HG03066 (cell line): Measurements from ENCODE around the gene OSBP2.
"Not testable (repeated sequence)": the region's sequence is repeated elsewhere in the genome, so short reads cannot be mapped to it uniquely, and the experiment has no call there.

Experiments used
- ATAC-seq: cut with Tn5 transposase; IDR thresholded peaks from one replicate; pipeline ENCODE4 v1.9.1; 2021; ENCODE audit warnings: low read depth; ENCODE audit not compliant: unreplicated experiment

The OSBP2 gene

DNA sequence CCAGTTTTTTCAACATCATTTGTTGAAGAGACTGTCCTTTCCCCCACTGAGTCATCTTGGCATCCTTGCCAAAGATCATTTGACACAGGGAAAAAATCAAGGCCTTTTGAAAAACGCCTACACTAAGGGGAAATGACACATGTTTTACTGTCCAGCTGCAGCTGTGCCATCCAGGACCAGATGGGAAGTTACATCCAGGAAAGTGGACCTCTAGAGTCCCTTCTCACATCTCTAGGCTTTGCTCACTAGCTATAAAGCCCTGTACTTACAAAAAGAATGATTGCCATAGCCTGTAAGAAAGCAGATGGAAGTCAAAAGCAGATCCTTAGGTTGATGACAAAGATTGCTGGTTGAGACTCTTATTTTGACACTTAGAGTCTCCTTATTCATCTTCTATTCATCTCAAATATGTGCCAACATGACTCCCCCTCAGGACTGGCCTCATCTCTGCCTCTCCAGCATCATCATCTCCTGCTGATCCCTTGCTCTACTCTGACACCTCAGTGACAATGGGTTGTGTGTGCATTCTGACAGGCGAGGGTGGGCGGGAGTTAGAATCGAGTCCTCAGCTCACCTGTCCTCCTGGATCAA, 22.8 kb downstream of the OSBP2 start:
- ATAC-seq, result no peak

DNA sequence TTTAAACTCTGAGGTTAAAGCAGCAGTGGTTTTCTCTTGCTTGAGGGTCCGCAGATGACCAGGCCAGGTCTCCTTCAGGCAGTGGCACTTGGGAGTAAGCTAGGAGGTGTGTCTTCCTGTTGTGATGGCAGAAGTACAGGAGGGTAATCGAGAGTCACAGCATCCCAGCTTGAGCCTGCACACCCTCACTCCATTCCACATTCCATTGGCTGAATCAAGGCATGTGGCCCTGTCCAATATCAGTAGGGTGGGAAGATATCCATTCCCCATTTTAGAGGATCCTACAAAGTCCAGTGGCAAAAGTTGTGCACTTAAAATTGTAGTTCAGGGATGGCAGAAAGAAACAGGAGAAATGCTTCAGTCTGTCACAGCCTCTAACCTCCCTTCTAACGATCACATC, 23.3 kb downstream of the OSBP2 start:
- ATAC-seq, result no peak

DNA sequence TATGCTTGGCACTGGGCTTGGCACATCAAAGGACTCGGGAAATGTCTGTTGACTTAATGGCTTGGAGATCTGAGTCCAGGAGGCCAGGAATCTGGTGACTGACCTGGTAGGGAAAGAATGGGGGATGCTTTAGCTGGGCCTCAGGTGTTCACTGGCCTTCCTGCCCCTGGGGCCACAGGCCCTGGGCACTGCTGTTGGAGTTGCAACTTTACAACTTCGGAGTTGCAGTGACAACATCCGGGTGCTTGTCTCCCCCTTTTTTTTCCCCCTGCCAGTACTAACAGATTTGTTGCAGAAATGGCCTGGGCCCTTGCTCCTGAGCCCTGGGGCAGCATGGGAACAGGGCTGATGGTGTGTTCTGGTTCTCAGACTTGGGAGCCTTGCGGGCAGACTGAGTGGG, 23.8 kb downstream of the OSBP2 start:
- ATAC-seq, result no peak

DNA sequence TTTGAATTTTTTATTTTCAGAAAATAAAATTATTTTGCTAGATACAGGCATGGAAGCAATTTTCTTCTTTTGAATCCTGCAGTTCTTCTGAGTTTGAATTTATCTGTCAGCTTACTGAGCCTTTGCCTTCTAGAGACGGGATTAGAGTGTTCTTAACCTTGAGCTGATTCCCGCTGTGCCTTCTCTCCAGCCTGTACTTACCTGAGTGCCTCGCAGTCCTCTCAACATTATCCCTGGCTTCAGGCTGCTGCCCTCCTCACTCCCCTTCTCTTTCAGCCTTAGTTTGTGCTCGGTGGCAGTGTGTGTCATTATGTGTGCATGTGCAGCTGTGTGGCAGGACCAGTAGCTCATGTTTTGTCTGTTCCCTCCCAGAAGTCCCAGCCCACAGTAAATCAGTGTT, 24.3 kb downstream of the OSBP2 start:
- ATAC-seq, result no peak

DNA sequence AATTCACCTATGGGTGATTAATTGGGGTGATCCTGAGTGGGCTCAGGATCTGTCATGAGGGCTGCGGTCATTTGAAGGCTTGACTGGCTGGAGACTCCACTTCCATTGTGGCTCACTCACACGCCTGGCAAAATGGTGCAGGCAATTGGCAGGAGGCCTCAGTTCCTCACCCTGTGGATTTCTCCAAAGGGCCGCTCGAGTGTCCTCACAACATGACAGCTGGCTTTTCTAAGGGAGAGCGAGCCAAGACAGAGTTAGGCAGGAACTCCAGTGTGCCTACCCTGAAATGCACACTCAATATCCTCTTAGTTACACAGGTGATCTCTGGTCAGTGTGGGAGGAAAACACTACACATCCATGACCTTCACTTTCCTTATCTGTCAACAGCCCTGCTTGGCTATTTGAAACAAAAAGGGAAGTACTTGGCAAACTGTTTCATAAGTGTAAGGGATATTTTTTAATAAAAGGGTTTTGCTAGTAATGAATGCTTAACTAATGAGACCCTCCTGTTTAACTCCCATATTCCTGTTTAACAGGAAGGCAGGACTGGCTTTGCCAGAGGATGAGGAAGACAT, 25.7 kb downstream of the OSBP2 start:
- no peak for ATAC-seq

DNA sequence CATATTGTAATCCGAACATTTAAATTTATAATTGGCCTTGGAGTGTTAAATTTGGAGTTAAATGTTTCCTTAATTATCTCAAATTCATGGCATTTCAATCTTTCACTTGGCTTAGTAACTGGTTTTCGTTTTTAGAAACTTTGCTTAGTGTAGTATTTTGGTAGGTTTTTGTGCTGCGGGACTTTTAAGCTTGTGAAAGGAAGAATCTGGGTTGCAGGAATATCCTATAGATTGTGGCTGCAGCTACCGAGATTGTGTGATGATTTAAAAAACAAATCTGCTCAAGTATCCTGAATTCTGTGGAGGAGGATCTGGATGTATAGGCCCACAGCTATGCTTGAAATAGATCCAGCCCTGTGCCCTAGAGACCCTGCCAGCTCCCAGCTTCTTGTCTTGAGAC, 27.1 kb downstream of the OSBP2 start:
- no peak for ATAC-seq

DNA sequence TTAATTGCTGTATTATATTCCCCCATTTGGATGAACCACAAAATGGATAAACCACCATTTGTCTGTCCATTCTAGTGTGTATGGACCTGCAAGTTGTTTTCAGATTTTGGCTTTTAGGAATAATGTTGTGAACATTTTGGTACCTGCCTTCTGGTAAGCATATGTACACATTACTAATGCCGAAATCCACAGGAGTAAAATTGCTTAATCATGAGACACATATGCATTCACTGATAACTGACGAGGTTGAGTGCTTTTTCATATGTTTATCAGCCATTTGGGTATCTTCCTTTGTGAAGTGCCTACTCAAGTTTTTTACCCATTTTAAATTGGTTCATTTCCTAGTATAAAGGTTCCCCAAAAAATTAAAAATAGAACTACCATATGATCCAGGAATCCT, 34.2 kb downstream of the OSBP2 start:
- no peak for ATAC-seq

DNA sequence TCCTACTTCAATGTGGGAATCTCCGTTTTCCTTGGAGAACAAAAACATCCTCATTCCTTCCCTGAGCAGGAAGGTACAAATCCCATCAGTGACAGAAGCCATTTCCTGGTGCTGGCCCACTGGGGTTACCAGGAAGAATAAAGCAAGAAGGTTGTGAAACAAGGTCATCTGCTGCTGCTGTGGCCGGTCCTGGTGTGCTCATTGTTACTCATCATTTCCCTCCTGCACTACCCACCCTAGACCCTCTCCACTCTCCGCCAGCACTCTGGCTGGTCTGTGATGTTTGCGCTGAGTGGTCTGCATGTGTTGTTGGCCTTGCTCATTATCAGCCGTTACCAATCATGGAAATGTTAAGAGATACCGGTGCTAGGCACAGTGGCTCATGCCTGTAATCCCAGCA, 37.0 kb downstream of the OSBP2 start:
- no peak for ATAC-seq

DNA sequence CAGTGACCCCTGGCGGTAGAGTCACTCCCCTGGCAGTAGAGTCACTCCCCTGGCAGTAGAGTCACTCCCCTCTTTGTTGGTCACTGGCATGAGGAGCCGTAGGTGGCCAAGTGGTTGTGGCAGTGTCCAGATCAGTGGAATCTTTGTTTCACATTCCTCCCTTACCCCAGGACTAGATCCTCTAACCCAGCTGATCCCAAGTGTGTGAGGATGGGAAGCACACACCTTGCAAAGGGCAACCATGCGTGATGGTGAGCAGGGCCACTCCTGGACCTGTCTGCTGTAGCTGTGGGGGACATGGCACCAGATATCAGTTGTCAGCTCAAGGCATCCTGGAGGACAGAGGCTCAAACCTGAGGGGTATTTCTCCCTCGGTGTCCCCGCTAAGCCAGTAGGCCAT, 37.8 kb downstream of the OSBP2 start:
- no peak for ATAC-seq

DNA sequence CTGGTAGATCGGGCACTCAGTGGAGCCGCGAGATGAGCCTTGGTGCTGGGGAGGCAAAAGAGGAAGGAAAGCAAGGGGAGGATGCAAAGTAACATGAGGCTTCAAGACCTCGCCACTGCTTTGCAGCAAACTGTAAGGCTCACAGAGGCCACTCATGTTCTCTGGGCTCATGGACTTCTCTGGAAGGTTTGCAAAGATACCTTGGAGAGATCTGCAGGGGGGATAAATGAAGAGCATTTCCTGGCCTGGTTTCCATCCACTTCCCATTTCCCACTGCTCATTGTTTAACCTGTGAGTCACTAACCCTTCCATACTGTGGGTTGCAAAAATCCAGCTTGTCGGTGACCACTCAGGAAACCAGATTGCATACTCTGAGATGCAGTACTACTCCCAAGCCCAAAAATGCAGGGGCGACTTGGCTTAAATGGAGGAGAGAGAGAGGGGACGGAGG, 38.5 kb downstream of the OSBP2 start:
- no peak for ATAC-seq

DNA sequence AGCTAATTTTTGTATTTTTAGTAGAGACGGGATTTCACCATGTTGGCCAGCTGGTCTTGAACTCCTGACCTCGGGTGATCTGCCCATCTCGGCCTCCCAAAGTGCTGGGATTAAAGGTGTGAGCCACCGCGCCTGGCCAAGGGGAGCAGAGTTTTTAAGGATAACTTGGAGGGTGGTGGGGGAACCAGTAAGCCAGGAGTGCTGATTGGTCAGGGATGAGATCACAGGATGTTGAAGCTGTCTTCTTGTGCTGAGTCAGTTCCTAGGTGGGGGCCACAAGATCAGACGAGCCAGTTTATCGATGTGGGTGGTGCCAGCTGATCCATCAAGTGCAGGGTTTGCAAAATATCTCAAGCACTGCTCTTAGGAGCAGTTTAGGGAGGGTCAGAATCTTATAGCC, 45.3 kb downstream of the OSBP2 start:
- not testable (repeated sequence) for ATAC-seq

DNA sequence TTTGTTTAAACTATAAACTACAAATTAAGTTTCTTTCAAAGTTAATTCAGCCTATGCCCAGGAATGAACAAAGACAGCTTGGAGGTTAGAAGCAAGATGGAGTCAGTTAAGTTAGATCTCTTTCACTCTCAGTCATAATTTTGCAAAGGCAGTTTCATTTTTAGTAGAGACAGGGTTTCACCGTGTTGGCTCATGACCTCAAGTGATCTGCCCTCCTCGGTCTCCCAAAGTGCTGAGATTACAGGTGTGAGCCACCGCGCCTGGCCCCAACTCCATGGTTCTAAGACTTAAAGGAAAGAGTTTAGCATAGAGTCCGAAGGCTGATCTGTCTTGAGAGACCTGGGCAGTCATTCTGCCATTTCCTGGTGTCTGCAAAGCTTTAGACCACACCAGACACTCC, 45.8 kb downstream of the OSBP2 start:
- ATAC-seq, result not testable (repeated sequence)

DNA sequence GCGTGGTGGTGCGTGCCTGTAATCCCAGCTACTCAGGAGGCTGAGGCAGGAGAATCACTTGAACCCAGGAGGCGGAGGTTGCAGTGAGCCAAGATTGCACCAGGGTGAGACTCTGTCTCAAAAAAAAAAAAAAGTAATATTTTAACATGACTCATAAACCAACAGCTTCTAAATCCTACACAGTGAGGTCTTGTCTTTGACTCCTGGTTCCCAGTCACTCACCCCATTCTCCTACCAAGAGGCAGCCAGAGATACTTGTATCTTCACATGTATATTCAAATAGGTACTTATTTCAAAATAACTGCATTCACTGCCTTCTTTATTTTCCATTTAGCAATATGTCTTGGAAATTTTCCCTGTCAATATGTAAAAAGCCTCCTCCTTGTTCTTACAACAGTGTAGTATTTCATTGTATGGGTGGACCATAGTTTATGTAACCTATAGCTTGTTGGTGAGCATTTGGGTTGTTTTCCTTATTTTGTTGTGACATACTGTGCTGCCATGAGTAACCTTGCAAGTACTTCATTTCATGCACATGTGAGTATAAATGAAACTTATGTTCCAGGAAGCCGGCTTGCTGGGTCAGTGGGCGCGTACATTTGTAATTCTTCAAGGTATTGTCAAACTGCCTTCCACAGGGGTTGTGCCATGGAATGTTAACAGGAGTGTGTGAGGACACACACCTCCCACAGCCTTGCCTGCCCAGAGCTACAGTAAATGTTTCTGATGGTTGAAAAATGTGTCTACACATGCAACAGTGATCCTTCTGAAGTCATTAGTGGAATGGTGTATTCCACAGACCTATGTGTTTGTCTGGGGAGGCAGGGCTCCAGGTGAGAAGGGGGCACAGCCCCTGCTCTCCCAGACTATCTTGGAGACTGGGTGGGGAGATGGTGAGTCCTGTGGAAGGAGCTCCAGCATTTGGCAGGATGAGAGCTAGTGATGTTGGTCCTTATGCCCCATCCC, 47.9 kb downstream of the OSBP2 start:
- ATAC-seq, result no peak

DNA sequence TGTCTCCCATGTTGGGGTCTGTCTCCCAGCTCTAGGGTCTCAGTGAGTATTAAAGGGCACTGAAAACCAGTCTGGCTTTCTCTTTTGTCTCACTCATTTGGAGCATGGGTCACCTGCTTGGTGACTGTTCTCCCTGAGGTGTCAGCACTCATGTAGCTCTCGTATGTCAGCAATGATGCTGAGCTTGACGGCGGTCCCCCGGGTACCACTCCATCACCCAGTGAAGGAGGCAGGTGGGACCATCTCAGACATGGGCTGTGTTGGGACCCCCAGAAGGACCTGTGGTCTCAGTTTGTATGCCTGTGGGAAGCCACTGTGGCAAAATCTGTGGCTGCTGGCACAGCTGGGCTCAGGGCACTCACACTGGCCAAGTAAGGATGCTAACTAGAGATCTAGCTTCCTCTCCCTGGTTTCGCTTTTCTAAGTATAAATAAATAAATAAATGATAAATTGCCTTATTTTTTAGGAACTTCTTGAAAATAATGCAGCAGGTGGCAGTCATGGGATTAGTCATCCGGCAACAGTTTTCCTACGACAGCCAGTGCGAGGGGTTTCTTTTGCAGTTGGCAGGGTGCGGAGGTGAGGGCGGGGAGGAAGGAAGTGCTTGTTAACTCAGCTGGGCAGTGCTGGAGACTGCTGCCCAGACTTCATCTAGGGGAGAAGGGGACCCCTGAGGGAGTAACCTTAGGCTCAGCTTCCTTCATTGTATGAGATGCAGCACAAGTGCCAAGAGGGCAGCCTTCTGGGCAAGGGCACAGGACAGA, 48.8 kb downstream of the OSBP2 start:
- ATAC-seq, result no peak

DNA sequence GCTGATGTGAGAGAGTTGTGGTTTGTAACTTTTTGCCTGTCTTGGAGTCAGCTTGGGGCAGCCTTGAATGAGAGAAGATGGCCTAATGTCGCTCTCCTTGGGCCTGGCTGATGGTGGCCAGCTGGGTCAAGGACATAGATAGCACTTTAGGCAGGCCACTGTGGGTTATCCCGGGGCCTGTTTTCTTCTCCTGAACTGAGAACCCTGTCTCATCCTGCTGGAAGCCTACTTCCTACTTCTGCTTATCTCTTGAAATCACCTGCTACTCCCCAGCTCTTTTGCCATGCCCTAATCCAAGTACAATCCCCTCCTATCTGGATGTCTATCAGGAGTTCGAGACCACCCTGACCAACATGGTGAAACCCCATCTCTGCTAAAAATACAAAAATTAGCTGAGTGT, 49.5 kb downstream of the OSBP2 start:
- ATAC-seq, result no peak

DNA sequence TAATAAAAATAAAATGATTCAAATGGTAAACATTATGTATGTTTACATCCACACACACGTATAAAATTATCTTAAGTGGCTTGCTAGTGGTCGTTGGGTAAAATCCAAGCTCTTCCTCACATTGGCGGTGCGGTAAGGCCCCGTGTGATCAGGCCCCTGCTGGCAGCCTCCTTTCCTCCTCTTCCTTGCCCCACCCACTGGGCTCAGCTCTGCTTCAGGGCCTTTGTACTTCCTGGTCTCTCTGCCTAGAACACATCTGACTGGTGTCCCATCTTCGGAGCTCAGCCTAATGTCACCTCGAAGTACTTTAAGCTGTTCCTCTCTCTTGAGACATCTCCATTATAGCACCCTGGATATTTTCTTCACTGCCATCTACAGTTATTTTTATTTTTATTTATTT, 52.8 kb downstream of the OSBP2 start:
- no peak for ATAC-seq

DNA sequence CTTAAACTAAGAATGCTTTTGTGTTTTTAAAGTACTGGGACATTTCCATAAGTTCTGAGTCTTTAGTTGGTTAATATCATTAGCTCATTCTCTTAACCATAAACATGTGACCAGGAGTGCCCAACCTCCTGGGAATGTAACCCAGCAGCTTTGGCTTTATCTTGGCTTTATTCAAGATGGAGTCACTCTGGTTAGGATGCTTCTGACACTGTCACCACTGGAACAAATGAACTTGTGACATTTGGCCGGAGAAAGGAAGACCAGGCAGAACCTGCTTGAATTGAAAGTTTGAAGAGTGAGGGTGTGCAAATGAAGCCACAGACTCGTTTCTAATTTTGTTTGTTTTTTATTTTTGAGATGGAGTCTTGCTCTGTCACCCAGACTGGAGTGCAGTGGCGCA, 54.6 kb downstream of the OSBP2 start:
- ATAC-seq, result no peak

DNA sequence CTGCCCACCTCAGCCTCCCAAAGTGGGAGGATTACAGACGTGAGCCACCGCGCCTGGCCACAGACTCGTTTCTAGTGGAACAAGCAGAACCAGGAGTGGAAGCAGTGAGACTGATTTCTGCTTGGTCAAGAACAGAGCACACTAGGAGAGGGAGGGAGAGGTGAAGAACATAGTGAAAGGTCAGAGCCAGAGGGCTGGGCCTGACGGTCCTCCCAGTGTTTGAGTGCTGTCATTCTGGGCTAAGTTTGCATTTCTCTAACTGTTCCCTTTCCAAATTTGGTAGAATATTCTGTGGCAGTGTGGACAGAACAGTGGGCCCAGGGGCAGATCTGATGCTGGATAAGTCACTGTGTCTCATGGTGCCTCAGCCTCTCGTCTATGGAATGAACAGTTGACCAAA, 55.2 kb downstream of the OSBP2 start:
- ATAC-seq, result no peak

DNA sequence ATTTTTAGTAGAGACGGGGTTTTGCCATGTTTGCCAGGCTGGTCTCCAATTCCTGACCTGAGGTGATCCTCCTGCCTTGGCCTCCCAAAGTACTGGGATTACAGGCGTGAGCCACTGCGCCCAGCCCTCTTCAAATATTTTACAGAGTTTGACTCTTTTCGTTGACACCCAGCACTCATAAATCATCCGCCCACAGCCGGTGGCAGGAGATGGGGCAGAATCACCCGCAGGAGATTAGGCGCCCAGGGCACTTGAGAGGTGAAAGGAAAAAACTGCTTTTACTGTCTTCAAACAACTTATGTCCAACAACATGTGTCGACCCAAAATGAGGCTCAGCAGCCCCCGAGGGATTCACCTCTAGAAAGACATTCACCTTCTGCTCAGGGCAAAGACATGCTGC, 56.9 kb downstream of the OSBP2 start:
- ATAC-seq, result no peak

DNA sequence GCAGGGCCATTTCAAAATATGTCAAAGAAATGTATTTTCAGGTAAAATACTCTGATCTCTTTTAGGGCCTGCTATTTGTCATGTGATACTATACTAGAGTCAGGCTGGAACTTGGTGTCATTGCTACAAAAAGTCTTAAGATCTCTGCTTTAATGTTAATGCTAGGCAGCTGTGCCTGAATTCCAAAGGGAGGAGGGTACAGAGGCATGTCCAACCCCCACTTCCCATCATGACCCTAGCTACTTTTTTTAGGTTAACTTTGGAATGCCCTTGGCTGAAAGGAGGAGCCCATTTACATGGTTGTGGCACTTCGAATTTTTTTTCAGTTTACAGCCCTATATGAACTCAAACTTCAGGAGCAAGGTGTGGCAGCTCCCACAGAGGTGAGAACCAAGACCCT, 58.1 kb downstream of the OSBP2 start:
- no peak for ATAC-seq

DNA sequence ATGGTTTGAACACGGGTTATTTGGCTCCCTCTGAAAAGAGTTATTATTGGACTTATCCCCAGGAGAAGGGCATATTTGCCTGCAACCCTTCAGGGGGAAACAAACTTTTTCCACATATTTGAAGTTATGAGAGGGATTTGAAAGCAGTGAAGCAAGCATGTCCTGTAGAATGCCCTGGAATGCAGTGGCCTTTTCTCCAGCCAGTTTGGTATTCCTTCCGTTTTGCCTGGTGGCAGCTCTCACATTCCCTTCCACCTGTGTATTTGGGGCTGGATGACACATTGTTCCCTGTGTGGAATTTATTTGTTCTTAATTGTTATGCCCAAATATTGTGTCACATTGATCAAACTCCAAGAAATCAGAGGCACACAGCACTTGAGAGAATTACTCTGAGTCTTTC, 59.0 kb downstream of the OSBP2 start:
- no peak for ATAC-seq
